GM12873 (cell line): ENCODE measurements around the gene LMO2.

Experiments
- CTCF ChIP-seq: IDR thresholded peaks from 2 replicates; pipeline ENCODE4 v1.5.1; 2012; ENCODE audit warnings: low read depth, mild to moderate bottlenecking, moderate library complexity, low read length, control low read depth; ENCODE audit not compliant: insufficient read depth; ENCODE audit errors: missing control alignments

The LMO2 gene

GRCh38 chr11:33892906-33893594 lies 1.2 kb upstream of the LMO2 start:
- TF ChIP-seq CTCF: no peak

GRCh38 chr11:33889821-33890378 lies 2.0 kb downstream of the LMO2 start:
- TF ChIP-seq CTCF: no peak

- TF ChIP-seq CTCF: no peak
Observed at GRCh38 chr11:33889296-33889695, 2.6 kb downstream of the LMO2 start.

- TF ChIP-seq CTCF: no peak
Observed at GRCh38 chr11:33887886-33888285, 4.0 kb downstream of the LMO2 start.

- no peak for TF ChIP-seq CTCF
Observed at GRCh38 chr11:33885338-33886005, 6.4 kb downstream of the LMO2 start.

- TF ChIP-seq CTCF: no peak
Observed at GRCh38 chr11:33884601-33885000, 7.3 kb downstream of the LMO2 start.

GRCh38 chr11:33884035-33884434 lies 7.8 kb downstream of the LMO2 start:
- no peak for TF ChIP-seq CTCF
